GM12878 (cell line): Measurements from ENCODE around the gene ACOT12. TPM values are rescaled to one million over a fixed set of nuclear protein-coding genes. Genes with fewer than 3 reads are reported as not detected.

Source experiments
- BRCA1 ChIP-seq: IDR thresholded peaks from 2 replicates; pipeline ENCODE4 v1.6.1; 2011; ENCODE audit warnings: low read depth, low read length, improper control_type of control experiment
- EGR1 ChIP-seq, 2 experiments: IDR thresholded peaks; 1 replicate in 1 of 2; 2 replicates in 1 of 2; pipeline ENCODE4 v1.6.1; 2011 to 2012; ENCODE audit warnings: low read depth in 2 of 2, low read length in 2 of 2, borderline replicate concordance in 1 of 2, mild to moderate bottlenecking in 1 of 2, moderate library complexity in 1 of 2
- FOS ChIP-seq: IDR thresholded peaks from 3 replicates; pipeline ENCODE4 v1.6.1; 2011; ENCODE audit warnings: borderline replicate concordance; ENCODE audit not compliant: insufficient read length; ENCODE audit errors: extremely low read depth
- HDAC6 ChIP-seq: fragments of 200-600 bp; sonication (generic); IDR thresholded peaks from one replicate; pipeline ENCODE4 v1.8.0; 2017; ENCODE audit warnings: antibody characterized with exemption; ENCODE audit not compliant: unreplicated experiment
- IKZF2 ChIP-seq, 2 experiments: fragments of 450-650 bp; IDR thresholded peaks; 2 replicates each; pipeline ENCODE4 v1.6.1; 2017; ENCODE audit warnings: mild to moderate bottlenecking in 2 of 2, moderate library complexity in 2 of 2
- JUNB ChIP-seq: IDR thresholded peaks from 2 replicates; pipeline ENCODE4 v1.6.1; 2016; ENCODE audit warnings: antibody characterized with exemption, mild to moderate bottlenecking
- MTA2 ChIP-seq: fragments of 450-650 bp; IDR thresholded peaks from 2 replicates; pipeline ENCODE4 v1.6.1; 2016; ENCODE audit warnings: low read depth, mild to moderate bottlenecking, moderate library complexity
- MYB ChIP-seq: fragments of 150-350 bp; IDR thresholded peaks from 2 replicates; pipeline ENCODE4 v1.6.1; 2014; ENCODE audit warnings: mild to moderate bottlenecking, low read depth, low read length, borderline replicate concordance
- NR2C2 ChIP-seq: IDR thresholded peaks from 2 replicates; pipeline ENCODE4 v1.6.1; 2011; ENCODE audit warnings: borderline replicate concordance, low read depth; ENCODE audit not compliant: control insufficient read depth, insufficient read length
- NR2F1 ChIP-seq: fragments of 450-650 bp; conservative IDR thresholded peaks from 2 replicates; pipeline ENCODE4 v1.6.1; 2017; ENCODE audit warnings: mild to moderate bottlenecking
- PAX8 ChIP-seq: fragments of 450-650 bp; IDR thresholded peaks from 2 replicates; pipeline ENCODE4 v1.6.1; 2017; ENCODE audit warnings: mild to moderate bottlenecking, moderate library complexity
- RAD21 ChIP-seq: IDR thresholded peaks from 2 replicates; pipeline ENCODE4 v1.6.1; 2011; ENCODE audit warnings: mild to moderate bottlenecking, low read depth, low read length, moderate library complexity; ENCODE audit not compliant: insufficient read depth
- RUNX3 ChIP-seq: IDR thresholded peaks from 2 replicates; pipeline ENCODE4 v1.6.1; 2012; ENCODE audit warnings: low read length, inconsistent platforms
- SIN3A ChIP-seq: IDR thresholded peaks from 2 replicates; pipeline ENCODE4 v1.6.1; 2012; ENCODE audit warnings: low read depth, low read length, improper control_type of control experiment
- SMAD1 ChIP-seq: fragments of 450-650 bp; IDR thresholded peaks from 2 replicates; pipeline ENCODE4 v1.6.1; 2018; ENCODE audit warnings: mild to moderate bottlenecking, low read depth; ENCODE audit not compliant: partially characterized antibody
- SMC3 ChIP-seq: IDR thresholded peaks from 2 replicates; pipeline ENCODE4 v1.6.1; 2011; ENCODE audit warnings: low read length, improper control_type of control experiment, borderline replicate concordance
- SPI1 ChIP-seq: IDR thresholded peaks from 2 replicates; pipeline ENCODE4 v1.6.1; 2011; ENCODE audit warnings: low read depth, mild to moderate bottlenecking, low read length, moderate library complexity, borderline replicate concordance; ENCODE audit not compliant: insufficient read depth
- STAT1 ChIP-seq: fragments of 450-650 bp; conservative IDR thresholded peaks from 2 replicates; pipeline ENCODE4 v1.6.1; 2014; ENCODE audit warnings: antibody characterized with exemption, mild to moderate bottlenecking
- ZNF384 ChIP-seq: IDR thresholded peaks from 2 replicates; pipeline ENCODE4 v1.6.1; 2012; ENCODE audit warnings: low read depth, mild to moderate bottlenecking, low read length, improper control_type of control experiment, borderline replicate concordance
- ZSCAN29 ChIP-seq: fragments of 450-650 bp; IDR thresholded peaks from 2 replicates; pipeline ENCODE4 v1.6.1; 2017; ENCODE audit warnings: mild to moderate bottlenecking, moderate library complexity
- polyA plus RNA-seq, 11 experiments: library from polyadenylated mRNA; depleted of rRNA in 4 of 11; unstranded in 6 of 11; stranded (reverse) in 5 of 11; fragments of >200 nt; fragmentation: Nextera tagmentation in 4 of 11; fragmentation: Illumina TruSeq in 1 of 11; extraction: Ambion mirVana in 4 of 11; extraction: Trizol in 1 of 11; gene quantifications; 1 replicate in 1 of 11; 2 replicates in 10 of 11; pipeline versions ENCODE4 v1.2.1 to v1.2.3, GENCODE V29; 2011 to 2016; ENCODE audit warnings: inconsistent platforms in 2 of 11, missing spikeins in 2 of 11, low read depth in 1 of 11
- total RNA-seq, 4 experiments: library from RNA; depleted of rRNA in 3 of 4; stranded (reverse); fragments of >200 nt in 3 of 4; fragmentation: Illumina TruSeq in 1 of 4; extraction: Trizol in 1 of 4; gene quantifications; 2 replicates each; pipeline versions ENCODE4 v1.2.1 to v1.2.3, GENCODE V29; 2013 to 2021
- TF ChIP-seq, protein P1 (sequence below): fragments of 450-650 bp; formaldehyde crosslinking; IDR thresholded peaks from 2 replicates; pipeline ENCODE4 v1.4.0; 2022; ENCODE audit warnings: mild to moderate bottlenecking, moderate library complexity
- TF ChIP-seq, protein P2 (sequence below): IDR thresholded peaks from 2 replicates; pipeline ENCODE4 v1.6.1; 2012; ENCODE audit warnings: mild to moderate bottlenecking, low read depth, low read length

The ACOT12 gene
- total and polyA plus RNA-seq, 10 of the 15 experiments (the other 5 are each of a cell fraction or from before 2014, with no cell fraction given) = 0.08 TPM; not detected in 9

DNA sequence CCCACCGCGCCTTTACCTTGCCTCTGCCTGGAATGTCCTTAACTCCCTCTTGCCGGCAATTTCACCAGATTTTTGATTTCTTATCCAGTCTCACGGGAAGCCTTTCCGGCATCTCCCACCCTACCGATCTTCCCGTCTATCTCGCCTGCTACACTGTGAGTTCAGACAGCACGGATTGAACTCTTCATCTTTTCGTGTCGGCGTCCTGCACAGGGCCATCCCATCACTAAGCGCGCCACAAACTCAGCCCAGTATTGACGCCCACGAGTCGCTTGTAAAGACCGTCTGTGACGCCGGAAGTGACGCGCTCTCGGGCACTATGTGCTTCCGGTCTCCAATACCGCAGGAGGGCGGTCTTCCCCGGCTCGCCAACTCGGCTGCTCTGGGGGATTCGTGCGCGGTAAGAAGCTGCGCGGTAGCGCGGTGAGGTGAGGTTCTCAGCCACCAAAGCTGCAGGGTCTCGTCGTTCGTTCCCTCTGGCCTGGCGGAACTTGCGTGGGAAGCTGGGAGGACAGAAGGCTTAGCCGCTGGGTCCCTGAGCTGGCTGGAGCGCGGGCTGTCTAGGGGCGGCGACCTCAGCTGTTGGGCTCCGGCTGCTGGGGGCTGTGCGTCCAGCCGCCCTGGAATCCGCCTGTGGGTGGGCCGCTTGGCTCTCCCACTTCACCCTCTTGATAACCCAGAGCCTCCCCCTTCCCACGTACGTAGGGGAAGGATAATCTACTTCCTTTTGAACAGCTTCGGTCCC, 92.5 kb downstream of the ACOT12 start, which contains the start of gene ZCCHC9 (continued):
- TF ChIP-seq MYB (no peak), STAT1 (no peak; the same call in 1 of the 2 replicates), SMC3 (no peak), RUNX3 (peak; percentile 93), SIN3A (0 out of 2 replicates have a peak, but pooled peaks have one; percentile 26), HDAC6 (no peak), ZNF384 (peak; percentile 40; the same call in 1 of the 2 replicates), PAX8 (no peak), RAD21 (no peak; the same call in 1 of the 2 replicates), SPI1 (no peak), MTA2 (0 out of 2 replicates have a peak, but pooled peaks have one; percentile 12), BRCA1 (no peak), JUNB (no peak), NR2C2 (no peak), NR2F1 (peak; percentile 59), EGR1 (IDR thresholded peaks at IDR 0.05; ENCODE audit: borderline replicate concordance in 1 of 2, low read depth in 2 of 2, low read length in 2 of 2) (peak in 1 of 2 experiments; percentile 89; a peak in 2 of 3 replicates), ZSCAN29 (no peak), FOS (no peak), IKZF2 (IDR thresholded peaks at IDR 0.05) (no peak; a peak in 2 of 4 replicates), SMAD1 (peak; percentile 31)
- TF ChIP-seq, protein P1, sequence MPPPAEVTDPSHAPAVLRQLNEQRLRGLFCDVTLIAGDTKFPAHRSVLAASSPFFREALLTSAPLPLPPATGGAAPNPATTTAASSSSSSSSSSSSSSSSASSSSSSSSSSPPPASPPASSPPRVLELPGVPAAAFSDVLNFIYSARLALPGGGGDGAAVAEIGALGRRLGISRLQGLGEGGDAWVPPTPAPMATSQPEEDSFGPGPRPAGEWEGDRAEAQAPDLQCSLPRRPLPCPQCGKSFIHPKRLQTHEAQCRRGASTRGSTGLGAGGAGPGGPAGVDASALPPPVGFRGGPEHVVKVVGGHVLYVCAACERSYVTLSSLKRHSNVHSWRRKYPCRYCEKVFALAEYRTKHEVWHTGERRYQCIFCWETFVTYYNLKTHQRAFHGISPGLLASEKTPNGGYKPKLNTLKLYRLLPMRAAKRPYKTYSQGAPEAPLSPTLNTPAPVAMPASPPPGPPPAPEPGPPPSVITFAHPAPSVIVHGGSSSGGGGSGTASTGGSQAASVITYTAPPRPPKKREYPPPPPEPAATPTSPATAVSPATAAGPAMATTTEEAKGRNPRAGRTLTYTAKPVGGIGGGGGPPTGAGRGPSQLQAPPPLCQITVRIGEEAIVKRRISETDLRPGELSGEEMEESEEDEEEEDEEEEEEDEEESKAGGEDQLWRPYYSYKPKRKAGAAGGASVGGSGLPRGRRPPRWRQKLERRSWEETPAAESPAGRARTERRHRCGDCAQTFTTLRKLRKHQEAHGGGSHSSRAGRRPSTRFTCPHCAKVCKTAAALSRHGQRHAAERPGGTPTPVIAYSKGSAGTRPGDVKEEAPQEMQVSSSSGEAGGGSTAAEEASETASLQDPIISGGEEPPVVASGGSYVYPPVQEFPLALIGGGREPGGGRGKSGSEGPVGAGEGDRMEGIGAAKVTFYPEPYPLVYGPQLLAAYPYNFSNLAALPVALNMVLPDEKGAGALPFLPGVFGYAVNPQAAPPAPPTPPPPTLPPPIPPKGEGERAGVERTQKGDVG = no peak
- TF ChIP-seq, protein P2, sequence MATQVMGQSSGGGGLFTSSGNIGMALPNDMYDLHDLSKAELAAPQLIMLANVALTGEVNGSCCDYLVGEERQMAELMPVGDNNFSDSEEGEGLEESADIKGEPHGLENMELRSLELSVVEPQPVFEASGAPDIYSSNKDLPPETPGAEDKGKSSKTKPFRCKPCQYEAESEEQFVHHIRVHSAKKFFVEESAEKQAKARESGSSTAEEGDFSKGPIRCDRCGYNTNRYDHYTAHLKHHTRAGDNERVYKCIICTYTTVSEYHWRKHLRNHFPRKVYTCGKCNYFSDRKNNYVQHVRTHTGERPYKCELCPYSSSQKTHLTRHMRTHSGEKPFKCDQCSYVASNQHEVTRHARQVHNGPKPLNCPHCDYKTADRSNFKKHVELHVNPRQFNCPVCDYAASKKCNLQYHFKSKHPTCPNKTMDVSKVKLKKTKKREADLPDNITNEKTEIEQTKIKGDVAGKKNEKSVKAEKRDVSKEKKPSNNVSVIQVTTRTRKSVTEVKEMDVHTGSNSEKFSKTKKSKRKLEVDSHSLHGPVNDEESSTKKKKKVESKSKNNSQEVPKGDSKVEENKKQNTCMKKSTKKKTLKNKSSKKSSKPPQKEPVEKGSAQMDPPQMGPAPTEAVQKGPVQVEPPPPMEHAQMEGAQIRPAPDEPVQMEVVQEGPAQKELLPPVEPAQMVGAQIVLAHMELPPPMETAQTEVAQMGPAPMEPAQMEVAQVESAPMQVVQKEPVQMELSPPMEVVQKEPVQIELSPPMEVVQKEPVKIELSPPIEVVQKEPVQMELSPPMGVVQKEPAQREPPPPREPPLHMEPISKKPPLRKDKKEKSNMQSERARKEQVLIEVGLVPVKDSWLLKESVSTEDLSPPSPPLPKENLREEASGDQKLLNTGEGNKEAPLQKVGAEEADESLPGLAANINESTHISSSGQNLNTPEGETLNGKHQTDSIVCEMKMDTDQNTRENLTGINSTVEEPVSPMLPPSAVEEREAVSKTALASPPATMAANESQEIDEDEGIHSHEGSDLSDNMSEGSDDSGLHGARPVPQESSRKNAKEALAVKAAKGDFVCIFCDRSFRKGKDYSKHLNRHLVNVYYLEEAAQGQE = no peak
